Measurements from ENCODE around the gene FNTB. TPM values are rescaled to one million over a fixed set of nuclear protein-coding genes. Genes with fewer than 3 reads are reported as not detected.

The FNTB gene
- total and polyA plus RNA-seq, 2 donors (not counting 1 experiment from before 2014, with no cell fraction given): 6.6 to 10.2 TPM

- Histone ChIP-seq H3K27me3 (replicated peaks in 1 of 4; ENCODE audit: control extremely low read depth in 1 of 4, control insufficient read depth in 3 of 4, insufficient read depth in 4 of 4, low read length in 3 of 4) (no peaks in the 10 kb centered on the region), H3K4me1 (ENCODE audit: control insufficient read depth in 2 of 2, insufficient read depth in 2 of 2, low read length in 2 of 2) (no peaks in the 10 kb centered on the region), H3K9me3 (ENCODE audit: control extremely low read depth in 1 of 3, control insufficient read depth in 2 of 3, insufficient read depth in 1 of 3, low read length in 2 of 3) (no peaks in the 10 kb centered on the region), H3K4me2 (replicated peaks; ENCODE audit: low read depth, low read length, poor library complexity, severe bottlenecking) (no peak overlapping the region), H3K27ac (ENCODE audit: low read length in 2 of 2) (no peak overlapping the region), H3K4me3 (ENCODE audit: control extremely low read depth in 1 of 5, extremely low read depth in 1 of 5, insufficient read depth in 1 of 5, low read depth in 2 of 5, low read length in 4 of 5) (no peak overlapping the region), H3K79me2 (ENCODE audit: control insufficient read depth, insufficient read depth, low read length) (no peaks in the 10 kb centered on the region), H2AFZ (ENCODE audit: insufficient read depth, low read depth, low read length, poor library complexity, severe bottlenecking) (no peak overlapping the region), H3K36me3 (replicated peaks in 1 of 2; ENCODE audit: control extremely low read depth in 1 of 2, control insufficient read depth in 1 of 2, extremely low read depth in 1 of 2, insufficient read depth in 2 of 2, low read length in 1 of 2) (peaks cover 3 to 14% of the 10 kb centered on the region in 2 experiments), H4K20me1 (ENCODE audit: control insufficient read depth, insufficient read depth, low read length, poor library complexity, severe bottlenecking) (no peaks in the 10 kb centered on the region), H3K9ac (ENCODE audit: low read length) (no peak overlapping the region)
- ChIA-PET CTCF (no interaction called here), POLR2A (interaction anchor here (0.6 kb wide), 1 partner anchor 77 kb away, joined by 3 read pairs; the partner anchor contains the start of gene MAX)
- Mint-ChIP-seq H3K4me1 (peaks cover under 1% of the 10 kb centered on the region), H3K27ac (no peak overlapping the region), H3K27me3 (no peaks in the 10 kb centered on the region), H3K9me3 (ENCODE audit: insufficient read depth) (no peaks in the 10 kb centered on the region), H3K4me3 (no peak overlapping the region)
- TF ChIP-seq EZH2 (IDR thresholded peaks at IDR 0.05; ENCODE audit: borderline replicate concordance, insufficient read depth, low read depth, low read length, poor library complexity, severe bottlenecking) (no peak), CTCF (IDR thresholded peaks at IDR 0.05) (no peak)
- DNase-seq (no peak), ATAC-seq (ENCODE audit: low read depth) (no peak)
- WGBS (ENCODE audit: insufficient coverage): 96% methylated on average over 5 of the region's 5 CpGs
- intact Hi-C loops (cut with micrococcal nuclease): no loop called here
These were observed 38.3 kb downstream of the FNTB start for GRCh38 chr14:65024957-65025356.

GRCh38 chr14:65025818-65026217 is 39.1 kb downstream of the FNTB start:
- Histone ChIP-seq H3K9me3 (ENCODE audit: control extremely low read depth in 1 of 3, control insufficient read depth in 2 of 3, insufficient read depth in 1 of 3, low read length in 2 of 3) (no peaks in the 10 kb centered on the region), H3K9ac (ENCODE audit: low read length) (no peak overlapping the region), H3K79me2 (ENCODE audit: control insufficient read depth, insufficient read depth, low read length) (no peaks in the 10 kb centered on the region), H3K27me3 (replicated peaks in 1 of 4; ENCODE audit: control extremely low read depth in 1 of 4, control insufficient read depth in 3 of 4, insufficient read depth in 4 of 4, low read length in 3 of 4) (no peaks in the 10 kb centered on the region), H4K20me1 (ENCODE audit: control insufficient read depth, insufficient read depth, low read length, poor library complexity, severe bottlenecking) (no peaks in the 10 kb centered on the region), H3K4me1 (ENCODE audit: control insufficient read depth in 2 of 2, insufficient read depth in 2 of 2, low read length in 2 of 2) (no peaks in the 10 kb centered on the region), H2AFZ (ENCODE audit: insufficient read depth, low read depth, low read length, poor library complexity, severe bottlenecking) (no peak overlapping the region), H3K4me2 (replicated peaks; ENCODE audit: low read depth, low read length, poor library complexity, severe bottlenecking) (no peak overlapping the region), H3K36me3 (replicated peaks in 1 of 2; ENCODE audit: control extremely low read depth in 1 of 2, control insufficient read depth in 1 of 2, extremely low read depth in 1 of 2, insufficient read depth in 2 of 2, low read length in 1 of 2) (peaks cover 3 to 14% of the 10 kb centered on the region in 2 experiments), H3K27ac (ENCODE audit: low read length in 2 of 2) (no peak overlapping the region), H3K4me3 (ENCODE audit: control extremely low read depth in 1 of 5, extremely low read depth in 1 of 5, insufficient read depth in 1 of 5, low read depth in 2 of 5, low read length in 4 of 5) (no peak overlapping the region)
- no peaks in the 10 kb centered on the region for H3K9me3 Mint-ChIP-seq (ENCODE audit: insufficient read depth)
- no peaks in the 10 kb centered on the region for H3K4me1 Mint-ChIP-seq
- TF ChIP-seq CTCF (IDR thresholded peaks at IDR 0.05) (no peak), EZH2 (IDR thresholded peaks at IDR 0.05; ENCODE audit: borderline replicate concordance, insufficient read depth, low read depth, low read length, poor library complexity, severe bottlenecking) (no peak)
- CTCF ChIA-PET: no interaction called here
- intact Hi-C loops (cut with micrococcal nuclease): no loop called here
- ATAC-seq (ENCODE audit: low read depth) (no peak), DNase-seq (no peak)
- no peak overlapping the region for H3K27ac Mint-ChIP-seq
- H3K4me3 Mint-ChIP-seq: no peak overlapping the region
- 95% methylated on average over 6 of the region's 6 CpGs for WGBS (ENCODE audit: insufficient coverage)
- H3K27me3 Mint-ChIP-seq: no peaks in the 10 kb centered on the region
- POLR2A ChIA-PET: no interaction called here
